NT2/D1 (cell line): ENCODE results near the gene TLCD2.
A peak's percentile ranks its signal among the peaks of the same experiment; 100 is the strongest.
"Not testable (repeated sequence)": the region's sequence is repeated elsewhere in the genome, so short reads cannot be mapped to it uniquely, and the experiment has no call there.

Experiments used
- DNase-seq: peaks from one replicate; pipeline ENCODE4 v3.0.0-alpha.2; 2011; ENCODE audit warnings: low read depth, low spot score
- H3K27me3 ChIP-seq: 2 replicates; pipeline ENCODE4 v1.6.0; 2011; ENCODE audit warnings: mild to moderate bottlenecking; ENCODE audit not compliant: insufficient read length, insufficient read depth
- H3K36me3 ChIP-seq: 2 replicates; pipeline ENCODE4 v1.6.1; 2011; ENCODE audit warnings: mild to moderate bottlenecking, low read length, mixed read lengths; ENCODE audit not compliant: insufficient read depth, insufficient read length
- H3K4me1 ChIP-seq: 2 replicates; pipeline ENCODE4 v1.5.1; 2011; ENCODE audit not compliant: insufficient read depth, insufficient read length
- H3K4me3 ChIP-seq: 2 replicates; pipeline ENCODE4 v1.5.1; 2011; ENCODE audit warnings: low read depth; ENCODE audit not compliant: insufficient read length
- H3K9ac ChIP-seq: 2 replicates; pipeline ENCODE4 v1.6.0; 2011; ENCODE audit warnings: low read depth; ENCODE audit not compliant: insufficient read length
- H3K9me3 ChIP-seq: 2 replicates; pipeline ENCODE4 v1.5.1; 2011; ENCODE audit warnings: mild to moderate bottlenecking, low read length; ENCODE audit not compliant: insufficient read depth
- SUZ12 ChIP-seq: IDR thresholded peaks from 2 replicates; pipeline ENCODE4 v1.6.1; 2011; ENCODE audit not compliant: insufficient read length, insufficient read depth; ENCODE audit errors: extremely low read depth
- YY1 ChIP-seq: IDR thresholded peaks from 2 replicates; pipeline ENCODE4 v1.6.1; 2011; ENCODE audit not compliant: insufficient read length, insufficient read depth
- ZNF274 ChIP-seq: IDR thresholded peaks from 2 replicates; pipeline ENCODE4 v1.6.1; 2011; ENCODE audit warnings: mild to moderate bottlenecking, low read depth, low read length

Gene TLCD2

GRCh38 chr17:1727258-1727789 lies 17.1 kb upstream of the TLCD2 start:
- H3K9ac ChIP-seq, result no peak overlapping the region
- no peaks in the 10 kb centered on the region for H3K9me3 ChIP-seq
- peaks cover 28% of the 10 kb centered on the region for H3K36me3 ChIP-seq
- TF ChIP-seq YY1, result no peak
- no peak for TF ChIP-seq ZNF274
- no peak for TF ChIP-seq SUZ12
- DNase-seq, result no peak
- no peaks in the 10 kb centered on the region for H3K27me3 ChIP-seq
- H3K4me1 ChIP-seq, result peaks cover 5% of the 10 kb centered on the region
- no peak overlapping the region for H3K4me3 ChIP-seq

GRCh38 chr17:1726626-1727257 lies 16.6 kb upstream of the TLCD2 start:
- TF ChIP-seq ZNF274 (no peak), YY1 (no peak), SUZ12 (no peak)
- DNase-seq, result no peak
- Histone ChIP-seq H3K9ac (no peak overlapping the region), H3K27me3 (no peaks in the 10 kb centered on the region), H3K36me3 (peaks cover 28% of the 10 kb centered on the region), H3K9me3 (no peaks in the 10 kb centered on the region), H3K4me1 (peaks cover 5% of the 10 kb centered on the region), H3K4me3 (no peak overlapping the region)

DNA sequence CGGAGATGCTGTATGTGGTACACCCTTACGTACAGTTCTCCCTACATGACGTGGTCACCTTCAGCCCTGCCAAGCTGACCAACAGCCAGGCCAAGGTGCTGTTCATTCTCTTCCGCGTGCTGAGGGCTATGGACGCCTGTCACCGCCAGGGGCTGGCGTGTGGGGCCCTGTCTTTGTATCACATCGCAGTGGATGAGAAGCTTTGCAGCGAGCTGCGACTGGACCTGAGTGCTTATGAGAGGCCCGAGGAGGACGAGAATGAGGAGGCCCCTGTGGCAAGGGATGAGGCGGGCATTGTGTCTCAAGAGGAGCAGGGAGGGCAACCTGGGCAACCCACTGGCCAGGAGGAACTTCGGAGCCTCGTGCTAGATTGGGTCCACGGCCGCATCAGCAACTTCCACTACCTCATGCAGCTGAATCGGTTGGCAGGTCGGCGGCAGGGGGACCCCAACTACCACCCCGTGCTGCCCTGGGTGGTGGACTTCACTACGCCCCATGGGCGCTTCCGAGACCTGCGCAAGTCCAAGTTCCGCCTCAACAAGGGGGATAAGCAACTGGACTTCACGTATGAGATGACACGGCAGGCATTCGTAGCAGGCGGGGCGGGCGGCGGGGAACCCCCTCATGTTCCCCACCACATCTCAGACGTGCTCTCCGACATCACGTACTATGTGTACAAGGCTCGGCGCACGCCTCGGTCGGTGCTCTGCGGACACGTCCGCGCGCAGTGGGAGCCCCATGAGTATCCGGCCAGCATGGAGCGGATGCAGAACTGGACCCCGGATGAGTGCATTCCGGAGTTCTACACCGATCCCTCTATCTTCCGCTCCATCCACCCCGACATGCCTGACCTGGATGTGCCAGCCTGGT lies 15.7 kb upstream of the TLCD2 start:
- TF ChIP-seq ZNF274, result no peak
- no peak for TF ChIP-seq SUZ12
- TF ChIP-seq YY1, result no peak
- no peak overlapping the region for H3K9ac ChIP-seq
- no peaks in the 10 kb centered on the region for H3K27me3 ChIP-seq
- peaks cover 28% of the 10 kb centered on the region for H3K36me3 ChIP-seq
- H3K4me3 ChIP-seq, result no peak overlapping the region
- H3K9me3 ChIP-seq, result no peaks in the 10 kb centered on the region
- DNase-seq, result no peak
- peaks cover 5% of the 10 kb centered on the region for H3K4me1 ChIP-seq

DNA sequence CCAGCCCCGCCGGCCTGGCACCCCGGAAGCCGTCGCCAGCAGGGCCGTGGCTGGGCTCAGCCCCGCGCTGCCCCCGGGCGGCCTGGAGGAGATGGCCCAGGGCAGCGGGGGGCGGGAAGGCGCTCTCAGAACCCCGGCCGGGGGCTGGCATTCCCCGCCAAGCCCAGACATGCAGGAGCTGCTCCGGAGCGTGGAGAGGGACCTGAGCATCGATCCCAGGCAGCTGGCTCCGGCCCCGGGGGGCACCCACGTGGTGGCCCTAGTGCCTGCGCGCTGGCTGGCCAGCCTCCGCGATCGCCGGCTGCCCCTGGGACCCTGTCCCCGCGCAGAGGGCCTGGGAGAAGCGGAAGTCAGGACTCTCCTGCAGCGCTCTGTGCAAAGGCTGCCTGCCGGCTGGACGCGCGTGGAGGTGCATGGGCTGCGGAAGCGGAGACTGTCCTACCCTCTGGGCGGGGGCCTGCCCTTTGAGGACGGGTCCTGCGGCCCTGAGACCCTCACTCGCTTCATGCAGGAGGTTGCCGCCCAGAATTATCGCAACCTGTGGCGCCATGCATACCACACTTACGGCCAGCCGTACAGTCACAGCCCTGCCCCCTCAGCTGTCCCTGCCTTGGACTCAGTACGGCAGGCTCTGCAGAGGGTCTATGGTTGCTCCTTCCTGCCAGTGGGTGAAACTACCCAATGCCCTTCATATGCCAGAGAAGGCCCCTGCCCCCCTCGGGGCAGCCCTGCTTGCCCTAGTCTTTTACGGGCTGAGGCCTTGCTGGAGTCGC lies 14.9 kb upstream of the TLCD2 start:
- peak overlapping the region; percentile 80 for H3K9ac ChIP-seq
- peaks cover 26% of the 10 kb centered on the region for H3K36me3 ChIP-seq
- H3K4me3 ChIP-seq, result peak overlapping the region; percentile 39
- peaks cover 7% of the 10 kb centered on the region for H3K4me1 ChIP-seq
- H3K9me3 ChIP-seq, result no peaks in the 10 kb centered on the region
- TF ChIP-seq ZNF274 (no peak), YY1 (no peak), SUZ12 (no peak)
- no peak for DNase-seq
- no peaks in the 10 kb centered on the region for H3K27me3 ChIP-seq

GRCh38 chr17:1724351-1724868 lies 14.2 kb upstream of the TLCD2 start, which contains the start of gene WDR81:
WDR81 (plus strand) TSS chr17:1724704; CDS start chr17:1724960, 256 bp downstream.
- Histone ChIP-seq H3K9me3 (no peaks in the 10 kb centered on the region), H3K9ac (peak within 1 kb of the TSS; percentile 80), H3K27me3 (no peaks in the 10 kb centered on the region), H3K4me3 (peak within 1 kb of the TSS; percentile 39), H3K36me3 (peaks cover 26% of the 10 kb centered on the region), H3K4me1 (peaks cover 8% of the 10 kb centered on the region)
- TF ChIP-seq SUZ12 (no peak), YY1 (no peak), ZNF274 (no peak)
- no peak for DNase-seq

GRCh38 chr17:1722022-1722421 lies 11.8 kb upstream of the TLCD2 start:
- not testable (repeated sequence) for DNase-seq, H3K9me3 ChIP-seq, H3K36me3 ChIP-seq, H3K9ac ChIP-seq, H3K27me3 ChIP-seq, H3K4me3 ChIP-seq
- peaks cover 11% of the 10 kb centered on the region for H3K4me1 ChIP-seq
